Ovary (tissue), 9 donors: ENCODE results near the gene SMARCD3. TPM values are rescaled to one million over a fixed set of nuclear protein-coding genes. Genes with fewer than 3 reads are reported as not detected.
A peak's percentile ranks its signal among the peaks of the same experiment; 100 is the strongest.

Source experiments
- DNase-seq, 5 donors: peaks; one replicate each; pipeline ENCODE4 v3.0.0-alpha.2; 2019 to 2020
- H3K27ac ChIP-seq, 2 donors: fragments of 200-600 bp; one replicate each; pipeline versions ENCODE4 v1.5.1 to v1.8.0; 2019 to 2022
- H3K27me3 ChIP-seq: fragments of 200-600 bp; one replicate; pipeline ENCODE4 v1.8.0; 2022
- H3K36me3 ChIP-seq: fragments of 200-600 bp; sonication (generic); one replicate; pipeline ENCODE4 v1.5.1; 2019
- H3K4me1 ChIP-seq: one replicate; pipeline ENCODE4 v1.8.1; 2013; ENCODE audit warnings: mild to moderate bottlenecking, moderate library complexity; ENCODE audit not compliant: insufficient read depth
- H3K4me3 ChIP-seq: fragments of 200-600 bp; sonication (generic); one replicate; pipeline ENCODE4 v1.5.1; 2017
- H3K9me3 ChIP-seq, 2 donors: fragments of 200-600 bp in 1 of 2; sonication (generic) in 1 of 2; one replicate each; pipeline versions ENCODE4 v1.5.1 to v1.8.1; 2013 to 2019; ENCODE audit warnings: mild to moderate bottlenecking in 1 of 2, moderate library complexity in 1 of 2
- EP300 ChIP-seq: sonication (generic); formaldehyde crosslinking; IDR thresholded peaks from one replicate; pipeline ENCODE4 v1.6.1; 2017; ENCODE audit warnings: antibody characterized with exemption
- POLR2A ChIP-seq: fragments of 450-650 bp; IDR thresholded peaks from one replicate; pipeline ENCODE4 v1.6.1; 2017; ENCODE audit warnings: antibody characterized with exemption, mild to moderate bottlenecking, moderate library complexity
- WGBS, 3 donors: extraction: QIAGEN DNeasy Blood & Tissue Kit in 1 of 3; methylation state at CpG; one replicate each; pipeline versions ENCODE4 v1.1.5 to v1.1.7; 2013 to 2017; 5-methylcytosine and 5-hydroxymethylcytosine counted together
- intact Hi-C, 4 donors: fragments of 100-400 bp; cut with DNase I; formaldehyde crosslinking; loops; one replicate each; pipeline versions ENCODE4 v1.11.0 to v1.15.1; 2022 to 2023
- microRNA counts: library from miRNA; unstranded; fragments of <30 nt; microRNA quantifications from one replicate; lab custom pipeline; 2016
- polyA plus RNA-seq, 2 donors: library from polyadenylated mRNA; stranded (reverse); fragments of 200-250 nt in 1 of 2; fragments of 350-450 nt in 1 of 2; fragmentation: Illumina TruSeq in 1 of 2; extraction: RNeasy Lipid Tissue Mini Kit (QIAGEN cat#74804) in 1 of 2; gene quantifications; one replicate each; pipeline ENCODE4 v1.2.3, GENCODE V29; 2013 to 2014
- total RNA-seq, 7 donors: library from RNA; depleted of rRNA in 2 of 7; stranded (reverse); fragments of >200 nt in 2 of 7; fragmentation: NEBNext Ultra II Directional in 3 of 7; extraction: Animal tissue kit (Norgen Biotek cat#: 25700) in 3 of 7; gene quantifications; one replicate each; pipeline versions ENCODE4 v1.1.0 to v1.2.4, GENCODE V29; 2016 to 2023
- TF ChIP-seq, protein P1 (sequence below), 3 donors: fragments of 450-650 bp in 2 of 3; fragments of 200-600 bp in 1 of 3; IDR thresholded peaks; one replicate each; pipeline versions ENCODE4 v1.5.1 to v1.8.0; 2016 to 2022; ENCODE audit warnings: antibody characterized with exemption in 3 of 3, mild to moderate bottlenecking in 1 of 3
- donor health status: DM: no; HTN: no; CAD: no; lungs with moderate emphysema.
- donor health status: DM: no; HTN: no; CAD: no.
- donor health status: Bipolar disorder and iron deficiency.
- donor health status: DM: yes; HTN: yes; CAD: no.
- donor health status: DM: no; HTN: no; CAD: no.
- donor health status: DM: yes; HTN: yes; CAD: no.

SMARCD3 gene
- total and polyA plus RNA-seq, 9 donors = 30.2 to 203 (median 97.0) TPM

DNA sequence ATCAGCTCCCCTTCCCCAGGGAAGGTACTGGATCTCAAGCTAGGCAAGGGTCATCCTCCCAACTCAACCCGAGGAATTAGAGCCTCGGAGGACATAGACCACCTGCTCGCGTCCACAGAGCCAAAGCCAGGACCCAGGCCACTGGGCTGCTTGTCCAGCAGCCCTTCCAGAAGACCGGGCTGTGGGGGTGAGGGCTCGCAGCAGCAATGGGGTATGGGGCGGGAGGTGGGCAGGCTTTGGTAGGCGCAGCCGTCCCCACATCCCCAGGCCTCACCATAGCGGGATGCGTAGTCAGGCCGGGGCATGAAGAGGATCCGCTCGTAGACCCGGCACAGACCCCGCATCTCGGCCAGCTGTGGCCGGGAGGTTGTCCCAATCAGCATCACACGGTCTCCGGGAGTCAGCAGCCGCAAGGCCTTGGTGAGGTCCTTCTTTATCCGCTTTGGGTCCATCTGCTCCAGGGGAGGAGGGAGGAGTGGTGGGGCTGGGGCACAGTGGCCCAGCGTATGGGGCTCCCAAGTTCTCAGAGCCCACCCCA is 56.4 kb downstream of the SMARCD3 start:
- H3K27me3 ChIP-seq = no peaks in the 10 kb centered on the region
- 90 to 92% (median 92%) methylated on average over 15 to 23 of the region's 23 CpGs for WGBS, 3 donors
- intact Hi-C loops = no loop called here
- TF ChIP-seq POLR2A = no peak
- TF ChIP-seq, protein P1, sequence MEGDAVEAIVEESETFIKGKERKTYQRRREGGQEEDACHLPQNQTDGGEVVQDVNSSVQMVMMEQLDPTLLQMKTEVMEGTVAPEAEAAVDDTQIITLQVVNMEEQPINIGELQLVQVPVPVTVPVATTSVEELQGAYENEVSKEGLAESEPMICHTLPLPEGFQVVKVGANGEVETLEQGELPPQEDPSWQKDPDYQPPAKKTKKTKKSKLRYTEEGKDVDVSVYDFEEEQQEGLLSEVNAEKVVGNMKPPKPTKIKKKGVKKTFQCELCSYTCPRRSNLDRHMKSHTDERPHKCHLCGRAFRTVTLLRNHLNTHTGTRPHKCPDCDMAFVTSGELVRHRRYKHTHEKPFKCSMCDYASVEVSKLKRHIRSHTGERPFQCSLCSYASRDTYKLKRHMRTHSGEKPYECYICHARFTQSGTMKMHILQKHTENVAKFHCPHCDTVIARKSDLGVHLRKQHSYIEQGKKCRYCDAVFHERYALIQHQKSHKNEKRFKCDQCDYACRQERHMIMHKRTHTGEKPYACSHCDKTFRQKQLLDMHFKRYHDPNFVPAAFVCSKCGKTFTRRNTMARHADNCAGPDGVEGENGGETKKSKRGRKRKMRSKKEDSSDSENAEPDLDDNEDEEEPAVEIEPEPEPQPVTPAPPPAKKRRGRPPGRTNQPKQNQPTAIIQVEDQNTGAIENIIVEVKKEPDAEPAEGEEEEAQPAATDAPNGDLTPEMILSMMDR (IDR thresholded peaks at IDR 0.05) = no peak
- no peak for TF ChIP-seq EP300
- DNase-seq = no peak
- H3K27ac ChIP-seq = no peak overlapping the region
- H3K4me3 ChIP-seq = no peak overlapping the region
- no peaks in the 10 kb centered on the region for H3K4me1 ChIP-seq
- H3K9me3 ChIP-seq = no peaks in the 10 kb centered on the region
- no peaks in the 10 kb centered on the region for H3K36me3 ChIP-seq

DNA sequence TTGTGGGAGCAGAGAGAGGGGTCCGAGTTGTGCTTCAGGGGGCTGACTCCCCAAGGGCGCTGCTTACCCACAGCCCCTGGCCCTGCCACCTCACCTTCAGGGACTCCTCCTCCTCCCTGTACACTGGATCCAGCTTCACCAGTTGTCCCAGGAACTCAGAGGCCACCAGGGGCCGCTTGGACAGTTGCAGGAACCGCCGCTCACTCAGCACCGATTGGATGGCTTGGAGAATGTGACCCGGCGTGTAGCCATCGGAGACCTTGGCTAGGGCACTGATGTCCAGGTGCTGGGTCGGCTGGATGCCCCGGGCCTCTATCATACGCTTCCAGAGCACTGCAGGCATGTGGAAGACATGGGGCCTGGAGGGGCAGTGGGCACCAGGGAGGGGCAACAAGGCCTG is 57.0 kb downstream of the SMARCD3 start:
- Histone ChIP-seq H3K4me1 (no peaks in the 10 kb centered on the region), H3K36me3 (no peaks in the 10 kb centered on the region), H3K27ac (no peak overlapping the region), H3K27me3 (no peaks in the 10 kb centered on the region), H3K9me3 (no peaks in the 10 kb centered on the region), H3K4me3 (no peak overlapping the region)
- intact Hi-C loops = no loop called here
- 72 to 79% (median 75%) methylated on average over 12 of the region's 12 CpGs for WGBS, 3 donors
- TF ChIP-seq, protein P1 (IDR thresholded peaks at IDR 0.05) = no peak
- TF ChIP-seq EP300 = no peak
- no peak for TF ChIP-seq POLR2A
- DNase-seq = no peak

DNA sequence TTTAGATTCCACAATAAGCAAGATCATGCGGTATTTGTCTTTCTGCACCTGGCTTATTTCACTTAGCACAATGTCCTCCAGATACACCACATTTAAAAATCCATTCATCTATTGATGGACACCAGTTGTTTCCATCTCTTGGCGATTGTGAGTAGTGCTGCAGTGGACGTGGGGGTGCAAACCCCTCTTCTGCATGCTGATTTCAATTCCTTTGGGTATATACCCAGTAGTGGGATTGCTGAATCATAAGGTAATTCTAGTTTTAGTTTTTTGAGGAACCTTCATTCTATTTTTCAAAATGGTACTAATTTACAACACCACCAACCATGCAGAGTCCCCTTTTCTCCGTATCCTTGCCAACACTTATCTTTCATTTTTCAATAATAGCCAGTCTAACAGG is 59.5 kb downstream of the SMARCD3 start:
- no peak for DNase-seq

More for the DNA sequence above, 59.5 kb downstream of the SMARCD3 start:
- Histone ChIP-seq H3K9me3 (no peaks in the 10 kb centered on the region), H3K4me1 (no peaks in the 10 kb centered on the region), H3K27me3 (no peaks in the 10 kb centered on the region), H3K36me3 (no peaks in the 10 kb centered on the region), H3K27ac (no peak overlapping the region), H3K4me3 (no peak overlapping the region)
- 66 to 76% (median 67%) methylated on average over 4 of the region's 4 CpGs for WGBS, 3 donors
- TF ChIP-seq POLR2A = no peak
- TF ChIP-seq, protein P1 (IDR thresholded peaks at IDR 0.05) = no peak
- TF ChIP-seq EP300 = no peak
- intact Hi-C loops = no loop called here

MicroRNAs encoded within 50 kb of the gene (microRNA counts, 767-probe panel; counts per million panel counts)
- microRNA hsa-miR-671-3p (lab: Ali Mortazavi, UCI) (530 counts per million, percentile 78 among the panel's probes with 10 or more counts), microRNA hsa-miR-671-5p (lab: Ali Mortazavi, UCI) (530 counts per million, percentile 78 among the panel's probes with 10 or more counts)

Other genes starting within 250 kb of the SMARCD3 start
- gene ATG9B, start 224.2 kb downstream of the SMARCD3 start, total RNA-seq = 1 to 10 TPM in 1 of 7 donors, under 1 TPM in 6; 0.18 to 1.0 (median 0.40) TPM
- under 1 TPM; 0.03 to 0.19 TPM for gene ATG9B, start 224.2 kb downstream of the SMARCD3 start, polyA plus RNA-seq
- gene ABCB8, start 220.2 kb downstream of the SMARCD3 start, total RNA-seq = 10 to 100 TPM; 15.5 to 45.2 (median 29.1) TPM
- gene ABCB8, start 220.2 kb downstream of the SMARCD3 start, polyA plus RNA-seq = 10 to 100 TPM in 1 of 2 donors, 1 to 10 TPM in 1; 6.1 to 14.7 TPM
- gene ASIC3, start 200.2 kb downstream of the SMARCD3 start, total RNA-seq = 1 to 10 TPM; 2.5 to 9.4 (median 4.5) TPM
- 1 to 10 TPM; 1.0 to 2.9 TPM for gene ASIC3, start 200.2 kb downstream of the SMARCD3 start, polyA plus RNA-seq
- 1 to 10 TPM; 2.7 to 5.9 (median 4.1) TPM for gene CDK5, start 190.8 kb downstream of the SMARCD3 start, total RNA-seq
- 1 to 10 TPM; 3.8 to 9.4 TPM for gene CDK5, start 190.8 kb downstream of the SMARCD3 start, polyA plus RNA-seq
- 100 to 1,000 TPM in 4 of 7 donors, 10 to 100 TPM in 3; 55.6 to 127 (median 108) TPM for gene SLC4A2, start 189.1 kb downstream of the SMARCD3 start, total RNA-seq
- gene SLC4A2, start 189.1 kb downstream of the SMARCD3 start, polyA plus RNA-seq = 10 to 100 TPM; 10.5 to 53.2 TPM
- 10 to 100 TPM; 58.0 to 93.3 (median 75.8) TPM for gene FASTK, start 167.9 kb downstream of the SMARCD3 start, total RNA-seq
- 10 to 100 TPM in 1 of 2 donors, 1 to 10 TPM in 1; 5.4 to 95.2 TPM for gene FASTK, start 167.9 kb downstream of the SMARCD3 start, polyA plus RNA-seq
- 10 to 100 TPM; 19.0 to 40.3 (median 33.8) TPM for gene TMUB1, start 165.2 kb downstream of the SMARCD3 start, total RNA-seq
- 10 to 100 TPM in 1 of 2 donors, 1 to 10 TPM in 1; 1.9 to 28.8 TPM for gene TMUB1, start 165.2 kb downstream of the SMARCD3 start, polyA plus RNA-seq
- gene AGAP3, start 162.2 kb downstream of the SMARCD3 start, total RNA-seq = 100 to 1,000 TPM in 4 of 7 donors, 10 to 100 TPM in 3; 58.7 to 125 (median 101) TPM
- gene AGAP3, start 162.2 kb downstream of the SMARCD3 start, polyA plus RNA-seq = 10 to 100 TPM; 22.3 to 77.4 TPM
- gene GBX1, start 81.0 kb downstream of the SMARCD3 start, total RNA-seq = not detected
- not detected for gene GBX1, start 81.0 kb downstream of the SMARCD3 start, polyA plus RNA-seq
- gene ASB10, start 61.4 kb downstream of the SMARCD3 start, total RNA-seq = not detected
- not detected for gene ASB10, start 61.4 kb downstream of the SMARCD3 start, polyA plus RNA-seq
- gene H2BK1, start 38.2 kb downstream of the SMARCD3 start, total RNA-seq = 1 to 10 TPM in 3 of 7 donors, not detected in 4; 1.0 to 1.3 (median 1.1) TPM
- gene H2BK1, start 38.2 kb downstream of the SMARCD3 start, polyA plus RNA-seq = under 1 TPM in 1 of 2 donors, not detected in 1; 0.36 TPM
- gene ABCF2, start 21.5 kb downstream of the SMARCD3 start, total RNA-seq = 10 to 100 TPM; 20.5 to 40.3 (median 31.0) TPM
- 10 to 100 TPM; 13.6 to 19.9 TPM for gene ABCF2, start 21.5 kb downstream of the SMARCD3 start, polyA plus RNA-seq
- gene CHPF2, start 16.2 kb downstream of the SMARCD3 start, total RNA-seq = 10 to 100 TPM; 19.3 to 36.2 (median 28.5) TPM
- gene CHPF2, start 16.2 kb downstream of the SMARCD3 start, polyA plus RNA-seq = 10 to 100 TPM in 1 of 2 donors, 1 to 10 TPM in 1; 8.4 to 18.8 TPM
- gene NUB1, start 93.1 kb upstream of the SMARCD3 start, total RNA-seq = 10 to 100 TPM; 38.6 to 57.3 (median 45.6) TPM
- 100 to 1,000 TPM in 1 of 2 donors, 10 to 100 TPM in 1; 33.8 to 162 TPM for gene NUB1, start 93.1 kb upstream of the SMARCD3 start, polyA plus RNA-seq
- gene WDR86, start 161.3 kb upstream of the SMARCD3 start, total RNA-seq = 10 to 100 TPM in 5 of 7 donors, 1 to 10 TPM in 2; 1.2 to 43.4 (median 19.4) TPM
- gene WDR86, start 161.3 kb upstream of the SMARCD3 start, polyA plus RNA-seq = 1 to 10 TPM in 1 of 2 donors, under 1 TPM in 1; 0.77 to 3.1 TPM
- gene CRYGN, start 191.4 kb upstream of the SMARCD3 start, total RNA-seq = 1 to 10 TPM in 2 of 7 donors, under 1 TPM in 3, not detected in 2; 0.43 to 2.3 (median 0.95) TPM
- under 1 TPM; 0.24 to 0.53 TPM for gene CRYGN, start 191.4 kb upstream of the SMARCD3 start, polyA plus RNA-seq